ENCODE measurements around the gene AADACL4. TPM values are rescaled to one million over a fixed set of nuclear protein-coding genes. Genes with fewer than 3 reads are reported as not detected.

AADACL4 gene
- total and polyA plus RNA-seq, 2 of the 8 experiments (the other 6 are each of a cell fraction or from before 2014, with no cell fraction given), result 0.08 TPM; not detected in 1

DNA sequence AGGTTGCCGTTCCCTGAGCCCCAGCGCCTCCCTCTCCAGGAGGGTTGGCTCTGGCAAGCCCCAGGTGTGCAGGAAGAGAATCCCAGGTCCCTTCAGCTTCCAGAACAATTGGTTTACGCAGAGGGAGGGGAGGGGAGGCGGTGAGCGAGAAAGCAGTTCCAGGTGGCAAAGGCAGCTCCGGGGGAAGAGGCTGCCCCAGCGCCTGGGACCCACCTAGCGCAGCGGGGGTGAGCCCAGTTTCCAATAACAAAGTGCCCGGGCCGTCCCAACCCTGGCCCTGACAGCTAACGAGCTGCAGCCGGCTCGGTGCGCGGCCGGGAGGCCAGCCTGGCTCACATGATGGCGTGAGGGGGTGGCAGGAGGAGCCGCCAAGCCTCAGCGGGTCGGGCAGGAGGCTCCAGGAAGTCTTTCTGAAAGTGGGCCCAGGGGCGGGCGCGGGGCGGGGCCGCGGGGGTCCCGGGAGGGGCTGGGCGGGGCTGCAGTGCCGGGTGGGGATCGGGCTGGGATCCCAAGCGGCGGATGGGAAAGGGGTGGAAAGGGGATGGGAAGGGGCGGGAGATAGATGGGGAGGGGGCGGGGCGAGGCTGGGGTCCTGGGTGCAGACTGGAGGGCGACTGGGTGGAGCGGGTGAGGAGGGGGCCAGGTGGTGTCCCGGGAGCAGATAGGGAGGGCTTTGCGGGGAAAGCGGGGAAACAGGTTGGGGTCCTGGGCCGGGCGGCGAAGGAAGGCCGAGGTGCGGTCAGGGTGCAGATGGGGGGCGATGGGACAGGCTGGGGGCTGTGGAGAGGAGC, 48.7 kb upstream of the AADACL4 start (continued):
- TF ChIP-seq, protein P1, sequence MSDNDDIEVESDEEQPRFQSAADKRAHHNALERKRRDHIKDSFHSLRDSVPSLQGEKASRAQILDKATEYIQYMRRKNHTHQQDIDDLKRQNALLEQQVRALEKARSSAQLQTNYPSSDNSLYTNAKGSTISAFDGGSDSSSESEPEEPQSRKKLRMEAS (IDR thresholded peaks at IDR 0.05), result peak; percentile 27; the same call in 1 of the 2 replicates
- TF ChIP-seq SIN3A (conservative IDR thresholded peaks at IDR 0.05 in 1 of 2, IDR thresholded peaks at IDR 0.05 in 1 of 2; ENCODE audit: low read depth in 1 of 2, low read length in 2 of 2), result peak in 1 of 2 experiments; percentile 26; a peak in 1 of 4 replicates
- TF ChIP-seq KDM4A (IDR thresholded peaks at IDR 0.05; ENCODE audit: low read depth, low read length, severe bottlenecking), result peak; percentile 10
- 0 out of 2 replicates have a peak, but pooled peaks have one; percentile 33 for TF ChIP-seq PHF8 (conservative IDR thresholded peaks at IDR 0.05; ENCODE audit: low read depth, low read length)

Data from H1 (cell line).